Left lung (tissue), 10 donors: ENCODE measurements around the gene RHOD. TPM values are rescaled to one million over a fixed set of nuclear protein-coding genes. Genes with fewer than 3 reads are reported as not detected.

Source experiments
- ATAC-seq: fragments of 200-7000 bp; cut with Tn5 transposase; one replicate; pipeline ENCODE4 v1.9.1; 2020; ENCODE audit warnings: moderate library complexity
- DNase-seq, 4 donors: peaks; one replicate each; pipeline ENCODE4 v3.0.0-alpha.2; 2013 to 2020
- H3K27ac ChIP-seq, 2 donors: fragments of 200-600 bp; sonication (generic) in 1 of 2; one replicate each; pipeline versions ENCODE4 v1.5.0 to v1.8.0; 2020 to 2021
- H3K27me3 ChIP-seq, 2 donors: fragments of 200-600 bp; sonication (generic) in 1 of 2; one replicate each; pipeline versions ENCODE4 v1.5.0 to v1.8.0; 2020 to 2021
- H3K36me3 ChIP-seq, 2 donors: fragments of 200-600 bp; sonication (generic) in 1 of 2; one replicate each; pipeline versions ENCODE4 v1.5.0 to v1.8.0; 2020 to 2021
- H3K4me1 ChIP-seq, 2 donors: fragments of 200-600 bp; one replicate each; pipeline ENCODE4 v1.8.0; 2021
- H3K4me3 ChIP-seq, 2 donors: fragments of 200-600 bp; sonication (generic) in 1 of 2; one replicate each; pipeline versions ENCODE4 v1.5.0 to v1.8.0; 2020 to 2021; ENCODE audit warnings: mild to moderate bottlenecking in 1 of 2
- H3K9me3 ChIP-seq, 2 donors: fragments of 200-600 bp; sonication (generic) in 1 of 2; one replicate each; pipeline versions ENCODE4 v1.5.0 to v1.8.0; 2020 to 2021
- CTCF ChIP-seq, 2 donors: fragments of 200-600 bp; sonication (generic) in 1 of 2; IDR thresholded peaks; one replicate each; pipeline versions ENCODE4 v1.5.0 to v1.8.0; 2021; ENCODE audit warnings: antibody characterized with exemption in 2 of 2
- intact Hi-C, 2 donors: fragments of 100-400 bp; cut with DNase I; formaldehyde crosslinking; loops; one replicate each; pipeline versions ENCODE4 v1.11.2 to v1.14.2; 2022
- polyA plus RNA-seq, 6 donors: library from polyadenylated mRNA; unstranded; fragments of 120-200 nt; gene quantifications; one replicate each; pipeline ENCODE4 v1.2.1, GENCODE V29; 2013; ENCODE audit not compliant: insufficient read length in 6 of 6
- total RNA-seq, 2 donors: library from RNA; stranded (reverse); fragmentation: NEBNext Ultra II Directional; extraction: Animal tissue kit (Norgen Biotek cat#: 25700); gene quantifications; one replicate each; pipeline ENCODE4 v1.2.1, GENCODE V29; 2021
- donor health status: DM: no; HTN: yes; CAD: no.
- donor health status: DM: no; HTN: no; CAD: no.

The RHOD gene
- total and polyA plus RNA-seq, 8 donors: 9.1 to 37.6 (median 10.2) TPM

- H3K27me3 ChIP-seq: peaks cover 0 to 48% of the 10 kb centered on the region in 2 donors
- TF ChIP-seq CTCF (IDR thresholded peaks at IDR 0.05): no peak
- intact Hi-C loops: no loop called here
- no peak for DNase-seq
- no peak overlapping the region for H3K27ac ChIP-seq
- no peaks in the 10 kb centered on the region for H3K4me1 ChIP-seq
- H3K4me3 ChIP-seq: no peak overlapping the region
- no peaks in the 10 kb centered on the region for H3K9me3 ChIP-seq
- ATAC-seq: no peak
- no peaks in the 10 kb centered on the region for H3K36me3 ChIP-seq
Measured at GRCh38 chr11:67031791-67032561, 24.7 kb upstream of the RHOD start.

GRCh38 chr11:67032830-67033551, 23.7 kb upstream of the RHOD start:
- Histone ChIP-seq H3K4me1 (no peaks in the 10 kb centered on the region), H3K27me3 (peaks cover 0 to 47% of the 10 kb centered on the region in 2 donors), H3K27ac (no peak overlapping the region), H3K9me3 (no peaks in the 10 kb centered on the region), H3K36me3 (no peaks in the 10 kb centered on the region), H3K4me3 (no peak overlapping the region)
- intact Hi-C loops: no loop called here
- ATAC-seq (peak; percentile 82), DNase-seq (peak in 1 of 4 donors; percentile 54)
- no peak for TF ChIP-seq CTCF (IDR thresholded peaks at IDR 0.05)

GRCh38 chr11:67033661-67034166, 22.9 kb upstream of the RHOD start:
- H3K27ac ChIP-seq: no peak overlapping the region
- peak; percentile 63 for ATAC-seq
- no peak for DNase-seq
- peaks cover 0 to 47% of the 10 kb centered on the region in 2 donors for H3K27me3 ChIP-seq
- no peaks in the 10 kb centered on the region for H3K36me3 ChIP-seq
- no peaks in the 10 kb centered on the region for H3K9me3 ChIP-seq
- H3K4me1 ChIP-seq: no peaks in the 10 kb centered on the region
- intact Hi-C loops: no loop called here
- no peak overlapping the region for H3K4me3 ChIP-seq
- TF ChIP-seq CTCF (IDR thresholded peaks at IDR 0.05): no peak

GRCh38 chr11:67034350-67034749, 22.3 kb upstream of the RHOD start:
- Histone ChIP-seq H3K27me3 (peaks cover 0 to 43% of the 10 kb centered on the region in 2 donors), H3K27ac (no peak overlapping the region), H3K4me3 (no peak overlapping the region), H3K36me3 (no peaks in the 10 kb centered on the region), H3K9me3 (no peaks in the 10 kb centered on the region), H3K4me1 (no peaks in the 10 kb centered on the region)
- ATAC-seq: no peak
- DNase-seq: no peak
- TF ChIP-seq CTCF (IDR thresholded peaks at IDR 0.05): no peak
- intact Hi-C loops: no loop called here

GRCh38 chr11:67040147-67040546, 16.5 kb upstream of the RHOD start:
- Histone ChIP-seq H3K4me3 (no peak overlapping the region), H3K36me3 (no peaks in the 10 kb centered on the region), H3K4me1 (no peaks in the 10 kb centered on the region), H3K9me3 (no peaks in the 10 kb centered on the region), H3K27me3 (peaks cover 0 to 15% of the 10 kb centered on the region in 2 donors), H3K27ac (no peak overlapping the region)
- intact Hi-C loops: no loop called here
- no peak for TF ChIP-seq CTCF (IDR thresholded peaks at IDR 0.05)
- ATAC-seq (no peak), DNase-seq (no peak)
